Measurements from ENCODE around the gene KRTAP1-1. TPM values are rescaled to one million over a fixed set of nuclear protein-coding genes. Genes with fewer than 3 reads are reported as not detected.
"Not testable (repeated sequence)": the region's sequence is repeated elsewhere in the genome, so short reads cannot be mapped to it uniquely, and the experiment has no call there.

The KRTAP1-1 gene
- total RNA-seq, 1 experiment from 2014 or later = not detected

DNA sequence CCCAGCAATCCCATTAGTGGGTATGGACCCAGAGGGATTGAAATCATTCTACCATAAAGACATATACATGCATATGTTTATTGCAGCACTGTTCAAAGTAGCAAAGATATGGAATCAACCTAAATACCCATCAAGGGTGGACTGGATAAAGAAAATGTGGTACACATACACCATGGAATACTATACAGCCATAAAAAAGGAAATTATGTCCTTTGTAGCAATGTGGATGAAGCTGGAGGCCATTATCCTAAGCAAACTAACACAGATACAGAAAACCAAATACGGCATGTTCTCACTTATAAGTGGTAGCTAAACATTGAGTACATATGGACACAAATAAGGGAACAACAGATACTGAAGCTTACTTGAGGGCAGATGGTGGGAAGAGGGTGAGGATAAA lies 16.3 kb upstream of the KRTAP1-1 start (continued):
- TF ChIP-seq, protein P1, sequence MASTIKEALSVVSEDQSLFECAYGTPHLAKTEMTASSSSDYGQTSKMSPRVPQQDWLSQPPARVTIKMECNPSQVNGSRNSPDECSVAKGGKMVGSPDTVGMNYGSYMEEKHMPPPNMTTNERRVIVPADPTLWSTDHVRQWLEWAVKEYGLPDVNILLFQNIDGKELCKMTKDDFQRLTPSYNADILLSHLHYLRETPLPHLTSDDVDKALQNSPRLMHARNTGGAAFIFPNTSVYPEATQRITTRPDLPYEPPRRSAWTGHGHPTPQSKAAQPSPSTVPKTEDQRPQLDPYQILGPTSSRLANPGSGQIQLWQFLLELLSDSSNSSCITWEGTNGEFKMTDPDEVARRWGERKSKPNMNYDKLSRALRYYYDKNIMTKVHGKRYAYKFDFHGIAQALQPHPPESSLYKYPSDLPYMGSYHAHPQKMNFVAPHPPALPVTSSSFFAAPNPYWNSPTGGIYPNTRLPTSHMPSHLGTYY (CRISPR knock-in tag; IDR thresholded peaks at IDR 0.05) = no peak
- TF ChIP-seq MXD4 (CRISPR knock-in tag; IDR thresholded peaks at IDR 0.05; ENCODE audit: borderline replicate concordance) (no peak), ZNF219 (CRISPR knock-in tag; IDR thresholded peaks at IDR 0.05; ENCODE audit: borderline replicate concordance) (no peak), NR3C1 (CRISPR knock-in tag; conservative IDR thresholded peaks at IDR 0.05; ENCODE audit: low read depth) (no peak), SMAD3 (CRISPR knock-in tag; IDR thresholded peaks at IDR 0.05; ENCODE audit: borderline replicate concordance) (no peak), CREM (CRISPR knock-in tag; IDR thresholded peaks at IDR 0.05) (no peak), IRF2 (CRISPR knock-in tag; IDR thresholded peaks at IDR 0.05; ENCODE audit: borderline replicate concordance, low read depth) (no peak), NFYB (CRISPR knock-in tag; conservative IDR thresholded peaks at IDR 0.05; ENCODE audit: low read depth) (no peak), ETV6 (CRISPR knock-in tag; IDR thresholded peaks at IDR 0.05) (no peak)
- TF ChIP-seq, protein P2, sequence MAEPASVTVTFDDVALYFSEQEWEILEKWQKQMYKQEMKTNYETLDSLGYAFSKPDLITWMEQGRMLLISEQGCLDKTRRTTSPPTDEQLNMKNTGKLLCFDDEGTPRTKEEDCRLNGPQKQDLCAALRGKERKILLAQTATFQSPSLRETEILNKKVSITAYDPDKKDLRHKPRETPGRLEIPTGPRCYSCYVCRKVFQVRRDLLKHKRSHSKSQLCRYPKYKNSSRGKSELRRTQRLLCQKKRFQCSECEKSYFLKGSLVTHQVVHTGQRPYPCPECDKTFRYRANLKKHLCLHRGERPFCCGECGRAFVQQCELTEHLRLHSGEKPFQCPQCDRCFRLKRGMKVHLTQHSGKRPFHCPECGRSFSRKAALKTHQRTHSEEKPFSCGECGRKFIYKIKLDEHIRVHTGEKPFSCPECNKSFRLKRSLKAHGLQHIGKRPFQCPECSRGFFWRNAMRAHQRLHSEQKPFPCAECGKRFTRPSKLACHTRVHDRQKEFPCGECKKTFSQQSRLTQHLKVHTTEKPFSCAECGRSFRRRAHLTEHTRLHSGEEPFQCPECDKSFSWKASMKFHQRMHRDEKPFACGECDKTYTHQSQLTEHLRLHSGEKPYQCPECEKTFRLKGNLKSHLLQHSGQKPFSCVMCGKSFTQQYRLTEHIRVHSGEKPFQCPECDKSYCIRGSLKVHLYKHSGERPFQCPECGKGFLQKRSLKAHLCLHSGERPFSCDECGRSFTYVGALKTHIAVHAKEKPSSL (CRISPR knock-in tag; conservative IDR thresholded peaks at IDR 0.05) = no peak
- TF ChIP-seq, protein P3, sequence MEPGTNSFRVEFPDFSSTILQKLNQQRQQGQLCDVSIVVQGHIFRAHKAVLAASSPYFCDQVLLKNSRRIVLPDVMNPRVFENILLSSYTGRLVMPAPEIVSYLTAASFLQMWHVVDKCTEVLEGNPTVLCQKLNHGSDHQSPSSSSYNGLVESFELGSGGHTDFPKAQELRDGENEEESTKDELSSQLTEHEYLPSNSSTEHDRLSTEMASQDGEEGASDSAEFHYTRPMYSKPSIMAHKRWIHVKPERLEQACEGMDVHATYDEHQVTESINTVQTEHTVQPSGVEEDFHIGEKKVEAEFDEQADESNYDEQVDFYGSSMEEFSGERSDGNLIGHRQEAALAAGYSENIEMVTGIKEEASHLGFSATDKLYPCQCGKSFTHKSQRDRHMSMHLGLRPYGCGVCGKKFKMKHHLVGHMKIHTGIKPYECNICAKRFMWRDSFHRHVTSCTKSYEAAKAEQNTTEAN (CRISPR knock-in tag; IDR thresholded peaks at IDR 0.05) = no peak

DNA sequence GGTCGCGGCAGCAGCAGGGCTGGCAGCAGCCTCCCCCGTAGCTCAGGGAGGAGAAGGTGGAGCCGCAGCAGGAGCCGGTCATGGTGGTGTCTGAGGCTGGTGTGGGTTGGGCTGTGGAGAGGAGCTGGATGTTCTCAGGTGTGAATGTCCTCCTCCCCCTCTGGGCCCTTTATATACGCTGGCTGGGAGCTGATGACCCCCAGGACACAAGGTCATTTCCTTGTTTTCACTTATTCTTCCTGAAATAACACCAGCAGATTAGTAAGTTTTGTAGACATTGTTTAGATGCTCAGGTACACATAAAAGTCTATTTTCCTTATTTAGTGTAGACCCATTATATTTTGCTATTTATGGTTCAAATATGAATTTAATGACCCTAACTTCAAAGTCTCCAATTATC lies 13.9 kb upstream of the KRTAP1-1 start, which contains the start of gene KRTAP2-2:
TSS of gene KRTAP2-2 (minus strand) at position 101 of the 400 bp plus-strand sequence. CDS start at position 82, 19 bp downstream.
- H3K36me3 Mint-ChIP-seq; H3K27me3 Mint-ChIP-seq (ENCODE audit: low read depth); CTCF ChIA-PET; ATAC-seq; H3K27ac Mint-ChIP-seq; DNase-seq (ENCODE audit: low spot score); H3K9me3 Mint-ChIP-seq; H3K4me3 Mint-ChIP-seq; POLR2A ChIA-PET: not testable (repeated sequence)
- peaks cover 20% of the 10 kb centered on the region for H3K4me1 Mint-ChIP-seq

DNA sequence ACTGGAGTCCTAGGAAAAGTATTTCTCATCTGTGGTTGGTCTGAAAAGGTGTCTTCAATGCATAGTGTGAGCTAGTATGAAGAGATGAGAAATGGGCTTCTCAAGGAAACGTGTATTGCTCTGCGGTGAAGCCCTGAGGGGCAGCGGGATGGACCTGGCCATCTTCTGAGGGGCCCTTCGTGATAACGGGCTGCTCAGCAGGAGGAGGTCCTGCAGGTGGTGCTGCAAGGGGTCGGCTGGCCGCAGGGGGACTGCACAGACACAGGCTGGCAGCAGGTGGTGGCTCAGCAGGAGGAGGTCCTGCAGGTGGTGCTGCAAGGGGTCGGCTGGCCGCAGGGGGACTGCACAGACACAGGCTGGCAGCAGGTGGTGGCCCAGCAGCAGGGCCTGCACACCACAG lies 13.3 kb upstream of the KRTAP1-1 start:
- H3K27me3 Mint-ChIP-seq (ENCODE audit: low read depth); H3K36me3 Mint-ChIP-seq; DNase-seq (ENCODE audit: low spot score); CTCF ChIA-PET; H3K4me3 Mint-ChIP-seq; H3K27ac Mint-ChIP-seq; POLR2A ChIA-PET; ATAC-seq; H3K9me3 Mint-ChIP-seq: not testable (repeated sequence)
- H3K4me1 Mint-ChIP-seq = peaks cover 23% of the 10 kb centered on the region

DNA sequence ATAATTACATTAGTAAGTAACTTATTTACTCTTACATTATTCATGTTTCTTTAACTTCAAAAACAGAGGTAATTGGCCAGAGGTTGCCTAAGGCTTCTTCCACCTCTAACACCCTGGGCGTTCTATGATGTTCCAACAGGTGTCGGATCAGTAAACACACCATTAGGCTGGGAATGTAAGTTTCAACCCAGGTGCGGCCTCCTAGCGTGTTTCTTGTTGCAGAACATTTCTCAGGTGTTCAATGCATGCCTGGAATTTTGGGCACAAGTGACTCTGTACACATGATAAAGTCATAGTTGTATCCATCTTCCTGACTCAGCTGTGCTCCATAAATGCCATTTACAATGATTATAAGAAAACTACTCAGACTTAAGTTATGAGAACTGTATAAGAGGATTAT lies 12.8 kb upstream of the KRTAP1-1 start:
- Mint-ChIP-seq H3K27ac (no peak overlapping the region), H3K27me3 (ENCODE audit: low read depth) (no peaks in the 10 kb centered on the region), H3K4me1 (peaks cover 19% of the 10 kb centered on the region), H3K36me3 (peaks cover 4% of the 10 kb centered on the region; the same call in 1 of the 2 replicates), H3K4me3 (no peak overlapping the region), H3K9me3 (peaks cover 8% of the 10 kb centered on the region)
- TF ChIP-seq, protein P4, sequence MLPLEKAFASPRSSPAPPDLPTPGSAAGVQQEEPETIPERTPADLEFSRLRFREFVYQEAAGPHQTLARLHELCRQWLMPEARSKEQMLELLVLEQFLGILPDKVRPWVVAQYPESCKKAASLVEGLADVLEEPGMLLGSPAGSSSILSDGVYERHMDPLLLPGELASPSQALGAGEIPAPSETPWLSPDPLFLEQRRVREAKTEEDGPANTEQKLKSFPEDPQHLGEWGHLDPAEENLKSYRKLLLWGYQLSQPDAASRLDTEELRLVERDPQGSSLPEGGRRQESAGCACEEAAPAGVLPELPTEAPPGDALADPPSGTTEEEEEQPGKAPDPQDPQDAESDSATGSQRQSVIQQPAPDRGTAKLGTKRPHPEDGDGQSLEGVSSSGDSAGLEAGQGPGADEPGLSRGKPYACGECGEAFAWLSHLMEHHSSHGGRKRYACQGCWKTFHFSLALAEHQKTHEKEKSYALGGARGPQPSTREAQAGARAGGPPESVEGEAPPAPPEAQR (CRISPR knock-in tag; IDR thresholded peaks at IDR 0.05) = no peak
- no peak for TF ChIP-seq KAT7 (CRISPR knock-in tag; IDR thresholded peaks at IDR 0.05; ENCODE audit: borderline replicate concordance)
- TF ChIP-seq, protein P5, sequence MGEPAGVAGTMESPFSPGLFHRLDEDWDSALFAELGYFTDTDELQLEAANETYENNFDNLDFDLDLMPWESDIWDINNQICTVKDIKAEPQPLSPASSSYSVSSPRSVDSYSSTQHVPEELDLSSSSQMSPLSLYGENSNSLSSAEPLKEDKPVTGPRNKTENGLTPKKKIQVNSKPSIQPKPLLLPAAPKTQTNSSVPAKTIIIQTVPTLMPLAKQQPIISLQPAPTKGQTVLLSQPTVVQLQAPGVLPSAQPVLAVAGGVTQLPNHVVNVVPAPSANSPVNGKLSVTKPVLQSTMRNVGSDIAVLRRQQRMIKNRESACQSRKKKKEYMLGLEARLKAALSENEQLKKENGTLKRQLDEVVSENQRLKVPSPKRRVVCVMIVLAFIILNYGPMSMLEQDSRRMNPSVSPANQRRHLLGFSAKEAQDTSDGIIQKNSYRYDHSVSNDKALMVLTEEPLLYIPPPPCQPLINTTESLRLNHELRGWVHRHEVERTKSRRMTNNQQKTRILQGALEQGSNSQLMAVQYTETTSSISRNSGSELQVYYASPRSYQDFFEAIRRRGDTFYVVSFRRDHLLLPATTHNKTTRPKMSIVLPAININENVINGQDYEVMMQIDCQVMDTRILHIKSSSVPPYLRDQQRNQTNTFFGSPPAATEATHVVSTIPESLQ (CRISPR knock-in tag; IDR thresholded peaks at IDR 0.05) = no peak
- TF ChIP-seq ZNF121 (CRISPR knock-in tag; IDR thresholded peaks at IDR 0.05) = no peak
- TF ChIP-seq, protein P6, sequence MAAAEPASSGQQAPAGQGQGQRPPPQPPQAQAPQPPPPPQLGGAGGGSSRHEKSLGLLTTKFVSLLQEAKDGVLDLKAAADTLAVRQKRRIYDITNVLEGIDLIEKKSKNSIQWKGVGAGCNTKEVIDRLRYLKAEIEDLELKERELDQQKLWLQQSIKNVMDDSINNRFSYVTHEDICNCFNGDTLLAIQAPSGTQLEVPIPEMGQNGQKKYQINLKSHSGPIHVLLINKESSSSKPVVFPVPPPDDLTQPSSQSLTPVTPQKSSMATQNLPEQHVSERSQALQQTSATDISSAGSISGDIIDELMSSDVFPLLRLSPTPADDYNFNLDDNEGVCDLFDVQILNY (CRISPR knock-in tag; IDR thresholded peaks at IDR 0.05) = no peak
- TF ChIP-seq RELA (CRISPR knock-in tag; IDR thresholded peaks at IDR 0.05; ENCODE audit: borderline replicate concordance) = no peak
- no peak for TF ChIP-seq ZNF416 (CRISPR knock-in tag; IDR thresholded peaks at IDR 0.05)
- DNase-seq (ENCODE audit: low spot score) (no peak), ATAC-seq (no peak)
- ChIA-PET POLR2A (no interaction called here), CTCF (no interaction called here)
